LNCaP clone FGC (cell line): Measurements from ENCODE around the gene PAXIP1.

ENCODE experiments used
- DNase-seq: peaks from one replicate; pipeline ENCODE4 v3.0.0-alpha.2; 2011; ENCODE audit warnings: low read depth
- H3K4me3 ChIP-seq: 2 replicates; pipeline ENCODE4 v1.5.1; 2011; ENCODE audit warnings: mild to moderate bottlenecking, low read depth, low read length, control low read depth
- CTCF ChIP-seq: IDR thresholded peaks from 2 replicates; pipeline ENCODE4 v1.5.1; 2012; ENCODE audit warnings: mild to moderate bottlenecking; ENCODE audit not compliant: control insufficient read depth, insufficient read depth; ENCODE audit errors: extremely low read depth

The PAXIP1 gene

GRCh38 chr7:154978017-154978416, 24.9 kb downstream of the PAXIP1 start:
- no peak for DNase-seq
- no peak for TF ChIP-seq CTCF
- H3K4me3 ChIP-seq: no peak overlapping the region

GRCh38 chr7:154977250-154977649, 25.7 kb downstream of the PAXIP1 start:
- H3K4me3 ChIP-seq: no peak overlapping the region
- no peak for TF ChIP-seq CTCF
- no peak for DNase-seq

GRCh38 chr7:154976844-154977243, 26.1 kb downstream of the PAXIP1 start:
- H3K4me3 ChIP-seq: no peak overlapping the region
- DNase-seq: no peak
- TF ChIP-seq CTCF: no peak

GRCh38 chr7:154975984-154976383, 26.9 kb downstream of the PAXIP1 start:
- no peak overlapping the region for H3K4me3 ChIP-seq
- DNase-seq: no peak
- TF ChIP-seq CTCF: no peak

- TF ChIP-seq CTCF: no peak
- no peak overlapping the region for H3K4me3 ChIP-seq
- DNase-seq: no peak
Observed at GRCh38 chr7:154973381-154973780, 29.5 kb downstream of the PAXIP1 start.

- no peak for TF ChIP-seq CTCF
- H3K4me3 ChIP-seq: no peak overlapping the region
- no peak for DNase-seq
Observed at GRCh38 chr7:154968336-154969001, 34.5 kb downstream of the PAXIP1 start.

- TF ChIP-seq CTCF: no peak
- no peak for DNase-seq
- no peak overlapping the region for H3K4me3 ChIP-seq
Observed at GRCh38 chr7:154967401-154967955, 35.4 kb downstream of the PAXIP1 start.
